Measurements from ENCODE around the gene TOMM40. TPM values are rescaled to one million over a fixed set of nuclear protein-coding genes. Genes with fewer than 3 reads are reported as not detected.

The TOMM40 gene
- total and polyA plus RNA-seq, 2 of the 13 experiments (the other 11 are each of a cell fraction or from before 2014, with no cell fraction given): 72.0 to 110 TPM

- no peaks in the 10 kb centered on the region; a peak in 1 of 5 replicates for H3K27me3 ChIP-seq (ENCODE audit: control insufficient read depth in 1 of 2, insufficient read depth in 2 of 2, low read length in 2 of 2)
- peak overlapping the region; percentile 68 for H3K27ac ChIP-seq (ENCODE audit: extremely low read length, insufficient read depth, low read length)
- in situ Hi-C loops (cut with HindIII; ENCODE audit: extremely low pct_ligation_motif_present, low pct_unique_long_range_greater_than_20kb): loop anchor here (5.0 kb wide), 1 partner anchor 37 kb away; the partner anchor contains the start of gene APOC1
- POLR2A ChIA-PET: interaction anchor here (1.2 to 7.3 kb wide), 9 partner anchors 10 to 44 kb away, joined by 3 to 119 read pairs (median 18); partner anchors contain the start of genes APOC1 and APOE
- BruUV-seq (replicated peaks): no TSS peak
- ATAC-seq: no peak
- 97% methylated on average over 5 of the region's 5 CpGs for WGBS (ENCODE audit: low lambda C conversion rate)
- no peak overlapping the region for H2AFZ ChIP-seq (ENCODE audit: low read length)
- no peak for FAIRE-seq
- peak overlapping the region; percentile 87; the same call in 1 of the 2 replicates for H3K4me2 ChIP-seq (ENCODE audit: low read depth, low read length)
- DNase-seq (ENCODE audit: low spot score): no peak
- H3K79me2 ChIP-seq (ENCODE audit: insufficient read depth, low read length): peaks cover 29% of the 10 kb centered on the region
- no peak overlapping the region for H3K4me3 ChIP-seq (replicated peaks in 1 of 3; ENCODE audit: insufficient read depth in 1 of 3, low read depth in 2 of 3, low read length in 3 of 3)
- no peaks in the 10 kb centered on the region for H3K9me3 ChIP-seq (ENCODE audit: low read length)
- H3K4me1 ChIP-seq (ENCODE audit: insufficient read depth, low read length): peaks cover 81% of the 10 kb centered on the region
- CTCF ChIA-PET (ENCODE audit: low intra/inter-chr PET ratio, low total read pairs): interaction anchor here (1.3 kb wide), 1 partner anchor 38 kb away, joined by 3 read pairs; no protein-coding TSS in a partner anchor
- intact Hi-C loops (cut with micrococcal nuclease; ENCODE audit: unreplicated experiment): no loop called here
- H3K9ac ChIP-seq (ENCODE audit: insufficient read depth, low read depth, low read length): no peak overlapping the region
- no peaks in the 10 kb centered on the region for H4K20me1 ChIP-seq (ENCODE audit: insufficient read depth, low read length)
- peaks cover 4 to 7% of the 10 kb centered on the region in 2 experiments for H3K36me3 ChIP-seq (replicated peaks in 1 of 2; ENCODE audit: control insufficient read depth in 1 of 2, insufficient read depth in 2 of 2, low read length in 2 of 2)
- TF ChIP-seq ZNF354B (CRISPR knock-in tag; IDR thresholded peaks at IDR 0.05): no peak
- peak; percentile 93; the same call in 1 of the 2 replicates for TF ChIP-seq ZSCAN22 (CRISPR knock-in tag; IDR thresholded peaks at IDR 0.05)
These were observed 57.8 kb downstream of the TOMM40 start for GRCh38 chr19:44948763-44949374.

- Histone ChIP-seq H3K9ac (ENCODE audit: insufficient read depth, low read depth, low read length) (no peak overlapping the region), H4K20me1 (ENCODE audit: insufficient read depth, low read length) (no peaks in the 10 kb centered on the region), H3K9me3 (ENCODE audit: low read length) (no peaks in the 10 kb centered on the region), H3K4me2 (ENCODE audit: low read depth, low read length) (no peak overlapping the region), H3K36me3 (replicated peaks in 1 of 2; ENCODE audit: control insufficient read depth in 1 of 2, insufficient read depth in 2 of 2, low read length in 2 of 2) (peaks cover 4 to 7% of the 10 kb centered on the region in 2 experiments), H3K27ac (ENCODE audit: extremely low read length, insufficient read depth, low read length) (peak overlapping the region; percentile 68), H3K4me3 (replicated peaks in 1 of 3; ENCODE audit: insufficient read depth in 1 of 3, low read depth in 2 of 3, low read length in 3 of 3) (no peak overlapping the region), H3K27me3 (ENCODE audit: control insufficient read depth in 1 of 2, insufficient read depth in 2 of 2, low read length in 2 of 2) (no peaks in the 10 kb centered on the region; a peak in 1 of 5 replicates), H3K4me1 (ENCODE audit: insufficient read depth, low read length) (peaks cover 81% of the 10 kb centered on the region), H3K79me2 (ENCODE audit: insufficient read depth, low read length) (peaks cover 29% of the 10 kb centered on the region), H2AFZ (ENCODE audit: low read length) (no peak overlapping the region)
- CTCF ChIA-PET (ENCODE audit: low intra/inter-chr PET ratio, low total read pairs): interaction anchor here (1.3 kb wide), 1 partner anchor 38 kb away, joined by 3 read pairs; no protein-coding TSS in a partner anchor
- 96% methylated on average over 9 of the region's 9 CpGs for WGBS (ENCODE audit: low lambda C conversion rate)
- BruUV-seq (replicated peaks): no TSS peak
- POLR2A ChIA-PET: interaction anchor here (1.2 to 7.3 kb wide), 6 partner anchors 14 to 45 kb away, joined by 7 to 119 read pairs (median 54); partner anchors contain the start of genes APOC1 and APOE
- in situ Hi-C loops (cut with HindIII; ENCODE audit: extremely low pct_ligation_motif_present, low pct_unique_long_range_greater_than_20kb): loop anchor here (5.0 kb wide), 1 partner anchor 37 kb away; the partner anchor contains the start of gene APOC1
- intact Hi-C loops (cut with micrococcal nuclease; ENCODE audit: unreplicated experiment): no loop called here
- no peak for FAIRE-seq
- no peak for ATAC-seq
- DNase-seq (ENCODE audit: low spot score): no peak
- TF ChIP-seq FOXM1 (CRISPR knock-in tag; IDR thresholded peaks at IDR 0.05) (no peak), GMEB1 (CRISPR knock-in tag; IDR thresholded peaks at IDR 0.05; ENCODE audit: borderline replicate concordance) (no peak), SOX13 (IDR thresholded peaks at IDR 0.05) (no peak), SOX13 (CRISPR knock-in tag; conservative IDR thresholded peaks at IDR 0.05 in 1 of 2, IDR thresholded peaks at IDR 0.05 in 1 of 2) (no peak), ZNF17 (CRISPR knock-in tag; IDR thresholded peaks at IDR 0.05) (no peak), ZNF180 (CRISPR knock-in tag; IDR thresholded peaks at IDR 0.05; ENCODE audit: borderline replicate concordance, low read depth) (no peak), TEAD3 (CRISPR knock-in tag; optimal IDR thresholded peaks at IDR 0.05; ENCODE audit: borderline replicate concordance) (no peak), MAF1 (CRISPR knock-in tag; IDR thresholded peaks at IDR 0.05; ENCODE audit: borderline replicate concordance) (no peak), ZNF460 (CRISPR knock-in tag; IDR thresholded peaks at IDR 0.05; ENCODE audit: borderline replicate concordance) (no peak), TGIF2 (CRISPR knock-in tag; IDR thresholded peaks at IDR 0.05) (no peak), ZBTB38 (CRISPR knock-in tag; IDR thresholded peaks at IDR 0.05) (no peak), SIN3A (IDR thresholded peaks at IDR 0.05; ENCODE audit: borderline replicate concordance, low read depth, low read length) (no peak), DNMT1 (CRISPR knock-in tag; IDR thresholded peaks at IDR 0.05) (no peak), MED8 (CRISPR knock-in tag; IDR thresholded peaks at IDR 0.05; ENCODE audit: insufficient replicate concordance) (no peak), SMAD9 (CRISPR knock-in tag; IDR thresholded peaks at IDR 0.05) (no peak), CCAR2 (optimal IDR thresholded peaks at IDR 0.05; ENCODE audit: low read depth, low read length) (no peak)
These were observed 58.5 kb downstream of the TOMM40 start for GRCh38 chr19:44949550-44949949.

All from HepG2 (cell line).